Prostate gland (tissue), 2 donors: ENCODE data around the gene MEF2B. TPM values are rescaled to one million over a fixed set of nuclear protein-coding genes. Genes with fewer than 3 reads are reported as not detected.
"Not testable (repeated sequence)": the region's sequence is repeated elsewhere in the genome, so short reads cannot be mapped to it uniquely, and the experiment has no call there.

ENCODE experiments used
- DNase-seq: peaks from one replicate; pipeline ENCODE4 v3.0.0-alpha.2; 2019; ENCODE audit warnings: low spot score
- H3K27ac ChIP-seq, 2 donors: fragments of 200-600 bp; sonication (generic); 2 replicates each; pipeline ENCODE4 v1.5.1; 2017 to 2019
- H3K27me3 ChIP-seq: fragments of 200-600 bp; sonication (generic); replicated peaks from 2 replicates; pipeline ENCODE4 v1.5.1; 2019; ENCODE audit not compliant: insufficient read depth
- H3K36me3 ChIP-seq, 2 donors: fragments of 200-600 bp; sonication (generic); 1 replicate in 1 of 2; 2 replicates in 1 of 2; pipeline versions ENCODE4 v1.5.1 to v1.8.1; 2017 to 2019
- H3K4me1 ChIP-seq: fragments of 200-600 bp; sonication (generic); replicated peaks from 2 replicates; pipeline ENCODE4 v1.5.1; 2019
- H3K4me3 ChIP-seq, 2 donors: fragments of 200-600 bp; sonication (generic); 2 replicates each; pipeline ENCODE4 v1.5.1; 2017 to 2019
- H3K9me3 ChIP-seq: fragments of 200-600 bp; sonication (generic); 2 replicates; pipeline ENCODE4 v1.5.1; 2017
- POLR2A ChIP-seq: fragments of 450-650 bp; IDR thresholded peaks from one replicate; pipeline ENCODE4 v1.6.1; 2016; ENCODE audit warnings: antibody characterized with exemption, mild to moderate bottlenecking
- POLR2AphosphoS5 ChIP-seq: sonication (generic); formaldehyde crosslinking; IDR thresholded peaks from one replicate; pipeline ENCODE4 v1.6.1; 2017; ENCODE audit warnings: antibody characterized with exemption
- WGBS: methylation state at CpG from one replicate; pipeline ENCODE4 v1.1.5; 2018; 5-methylcytosine and 5-hydroxymethylcytosine counted together
- intact Hi-C: fragments of 100-400 bp; cut with DNase I; formaldehyde crosslinking; loops from one replicate; pipeline ENCODE4 v1.14.2; 2022
- total RNA-seq, 2 donors: library from RNA; depleted of rRNA; stranded (reverse); fragments of >200 nt; gene quantifications; one replicate each; pipeline ENCODE4 v1.1.0, GENCODE V29; 2016
- TF ChIP-seq, protein P1 (sequence below), 4 experiments: fragments of 200-600 bp in 2 of 4; fragments of 450-650 bp in 2 of 4; sonication (generic) in 2 of 4; IDR thresholded peaks; 1 replicate in 3 of 4; 2 replicates in 1 of 4; pipeline ENCODE4 v1.5.1; 2016 to 2019; ENCODE audit warnings: antibody characterized with exemption in 4 of 4, mild to moderate bottlenecking in 2 of 4, moderate library complexity in 2 of 4

MEF2B gene
- total RNA-seq, 2 donors from 2014 or later: not detected

GRCh38 chr19:19109601-19110000 lies 60.5 kb downstream of the MEF2B start:
- no peak overlapping the region for H3K4me3 ChIP-seq
- no peaks in the 10 kb centered on the region for H3K36me3 ChIP-seq
- WGBS: 85% methylated on average over 9 of the region's 9 CpGs
- intact Hi-C loops: no loop called here
- H3K27me3 ChIP-seq: no peaks in the 10 kb centered on the region
- DNase-seq: no peak
- no peaks in the 10 kb centered on the region for H3K4me1 ChIP-seq
- H3K9me3 ChIP-seq: no peaks in the 10 kb centered on the region
- no peak overlapping the region for H3K27ac ChIP-seq
- TF ChIP-seq, protein P1, sequence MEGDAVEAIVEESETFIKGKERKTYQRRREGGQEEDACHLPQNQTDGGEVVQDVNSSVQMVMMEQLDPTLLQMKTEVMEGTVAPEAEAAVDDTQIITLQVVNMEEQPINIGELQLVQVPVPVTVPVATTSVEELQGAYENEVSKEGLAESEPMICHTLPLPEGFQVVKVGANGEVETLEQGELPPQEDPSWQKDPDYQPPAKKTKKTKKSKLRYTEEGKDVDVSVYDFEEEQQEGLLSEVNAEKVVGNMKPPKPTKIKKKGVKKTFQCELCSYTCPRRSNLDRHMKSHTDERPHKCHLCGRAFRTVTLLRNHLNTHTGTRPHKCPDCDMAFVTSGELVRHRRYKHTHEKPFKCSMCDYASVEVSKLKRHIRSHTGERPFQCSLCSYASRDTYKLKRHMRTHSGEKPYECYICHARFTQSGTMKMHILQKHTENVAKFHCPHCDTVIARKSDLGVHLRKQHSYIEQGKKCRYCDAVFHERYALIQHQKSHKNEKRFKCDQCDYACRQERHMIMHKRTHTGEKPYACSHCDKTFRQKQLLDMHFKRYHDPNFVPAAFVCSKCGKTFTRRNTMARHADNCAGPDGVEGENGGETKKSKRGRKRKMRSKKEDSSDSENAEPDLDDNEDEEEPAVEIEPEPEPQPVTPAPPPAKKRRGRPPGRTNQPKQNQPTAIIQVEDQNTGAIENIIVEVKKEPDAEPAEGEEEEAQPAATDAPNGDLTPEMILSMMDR (IDR thresholded peaks at IDR 0.05): no peak
- no peak for TF ChIP-seq POLR2A
- no peak for TF ChIP-seq POLR2AphosphoS5

- no peak overlapping the region for H3K4me3 ChIP-seq
- H3K27me3 ChIP-seq: no peaks in the 10 kb centered on the region
- 83% methylated on average over 11 of the region's 11 CpGs for whole genome bisulfite sequencing
- H3K9me3 ChIP-seq: no peaks in the 10 kb centered on the region
- TF ChIP-seq, protein P1 (IDR thresholded peaks at IDR 0.05): no peak
- no peak for TF ChIP-seq POLR2A
- no peak for TF ChIP-seq POLR2AphosphoS5
- no peak overlapping the region for H3K27ac ChIP-seq
- intact Hi-C loops: no loop called here
- no peaks in the 10 kb centered on the region for H3K4me1 ChIP-seq
- no peak for DNase-seq
- no peaks in the 10 kb centered on the region for H3K36me3 ChIP-seq
These were observed 62.4 kb downstream of the MEF2B start for GRCh38 chr19:19107654-19108053.

DNA sequence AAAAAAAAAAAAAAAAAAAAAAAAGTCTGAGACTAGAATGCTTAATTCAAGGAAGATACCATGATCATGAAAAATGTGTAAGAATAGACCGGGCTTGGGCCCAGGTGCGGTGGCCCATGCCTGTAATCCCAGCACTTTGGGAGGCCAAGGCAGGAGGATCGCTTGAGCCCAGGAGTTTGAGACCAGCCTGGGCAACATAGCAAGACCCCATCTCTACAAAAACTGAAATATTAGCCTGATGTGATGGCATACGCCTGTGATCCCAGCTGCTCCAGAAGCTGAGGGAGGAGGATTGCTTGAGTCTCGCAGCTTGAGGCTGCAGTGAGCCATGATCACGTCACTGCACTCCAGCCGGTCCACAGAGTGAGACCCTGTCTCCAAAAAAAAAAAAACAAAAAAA lies 63.1 kb downstream of the MEF2B start:
- H3K27ac ChIP-seq, DNase-seq, H3K36me3 ChIP-seq, H3K4me1 ChIP-seq, intact Hi-C loops, H3K9me3 ChIP-seq, H3K27me3 ChIP-seq, H3K4me3 ChIP-seq: not testable (repeated sequence)
- 95% methylated on average over 7 of the region's 7 CpGs for WGBS

GRCh38 chr19:19106056-19106551 lies 64.0 kb downstream of the MEF2B start:
- no peaks in the 10 kb centered on the region for H3K27me3 ChIP-seq
- no peak for DNase-seq
- TF ChIP-seq POLR2A: no peak
- TF ChIP-seq POLR2AphosphoS5: no peak
- TF ChIP-seq, protein P1 (IDR thresholded peaks at IDR 0.05): no peak
- no peaks in the 10 kb centered on the region for H3K9me3 ChIP-seq
- no peaks in the 10 kb centered on the region for H3K4me1 ChIP-seq
- 48% methylated on average over 25 of the region's 25 CpGs for WGBS
- intact Hi-C loops: no loop called here
- H3K36me3 ChIP-seq: no peaks in the 10 kb centered on the region
- no peak overlapping the region for H3K27ac ChIP-seq
- H3K4me3 ChIP-seq: peak overlapping the region in 1 of 2 donors; percentile 10

DNA sequence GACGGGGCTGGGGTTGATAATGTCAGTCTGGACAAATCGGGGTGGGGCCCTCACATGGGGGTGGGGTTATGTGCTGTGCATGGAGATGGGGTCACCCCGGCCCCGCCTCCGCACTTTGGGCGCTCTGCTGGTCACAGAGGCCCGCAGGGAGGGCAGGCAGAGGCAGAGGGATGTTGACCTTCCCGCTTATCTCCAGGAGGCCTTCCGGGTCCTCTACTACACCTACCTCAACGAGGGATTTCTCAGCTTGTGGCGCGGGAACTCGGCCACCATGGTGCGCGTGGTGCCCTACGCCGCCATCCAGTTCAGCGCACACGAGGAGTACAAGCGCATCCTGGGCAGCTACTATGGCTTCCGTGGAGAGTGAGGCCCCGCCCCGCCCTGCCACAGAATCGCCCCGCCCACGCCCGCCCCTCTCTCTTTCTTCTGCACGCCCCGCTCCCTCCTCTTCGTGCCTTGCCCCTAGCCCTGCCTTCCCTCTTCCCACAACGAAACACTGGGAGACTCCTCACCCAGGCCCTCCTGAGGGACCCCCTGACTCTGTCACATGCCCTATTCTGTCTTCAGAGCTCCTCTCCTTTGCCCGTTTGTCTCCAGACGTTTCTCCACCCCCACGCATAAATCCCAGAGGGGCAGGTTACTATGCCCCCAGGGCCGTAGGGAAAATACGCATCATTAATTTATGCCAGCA lies 64.6 kb downstream of the MEF2B start:
- Histone ChIP-seq H3K9me3 (no peaks in the 10 kb centered on the region), H3K27me3 (no peaks in the 10 kb centered on the region), H3K4me1 (no peaks in the 10 kb centered on the region), H3K27ac (peak overlapping the region in 1 of 2 donors; percentile 18), H3K36me3 (no peaks in the 10 kb centered on the region), H3K4me3 (peak overlapping the region in 1 of 2 donors; percentile 10)
- 18% methylated on average over 36 of the region's 36 CpGs for WGBS
- peak; percentile 39 for DNase-seq
- TF ChIP-seq, protein P1 (IDR thresholded peaks at IDR 0.05): no peak
- TF ChIP-seq POLR2A: no peak
- intact Hi-C loops: no loop called here
